Measurements from ENCODE around the gene TJAP1. TPM values are rescaled to one million over a fixed set of nuclear protein-coding genes. Genes with fewer than 3 reads are reported as not detected.
"Not testable (repeated sequence)": the region's sequence is repeated elsewhere in the genome, so short reads cannot be mapped to it uniquely, and the experiment has no call there.

The TJAP1 gene
- total and polyA plus RNA-seq, 12 donors = 17.6 to 77.5 (median 33.0) TPM

GRCh38 chr6:43523284-43523683, 45.9 kb downstream of the TJAP1 start:
- Histone ChIP-seq H3K27ac (no peak overlapping the region), H3K27me3 (no peaks in the 10 kb centered on the region), H3K4me1 (replicated peaks in 1 of 2) (peaks cover 1 to 7% of the 10 kb centered on the region in 2 donors), H3K36me3 (replicated peaks in 1 of 2) (peaks cover 0 to 89% of the 10 kb centered on the region in 2 donors), H3K9me3 (replicated peaks in 1 of 3) (no peaks in the 10 kb centered on the region), H3K4me3 (no peak overlapping the region)
- DNase-seq = no peak
- no peak for TF ChIP-seq POLR2A (IDR thresholded peaks at IDR 0.05)
- WGBS, 4 donors = 87 to 100% (median 93%) methylated on average over 1 to 3 of the region's 3 CpGs
- intact Hi-C loops (cut with DNase I) = loop anchor here in 1 of 2 donors (10.0 kb wide), 1 partner anchor 52 kb away; the partner anchor contains the start of genes POLH and XPO5

DNA sequence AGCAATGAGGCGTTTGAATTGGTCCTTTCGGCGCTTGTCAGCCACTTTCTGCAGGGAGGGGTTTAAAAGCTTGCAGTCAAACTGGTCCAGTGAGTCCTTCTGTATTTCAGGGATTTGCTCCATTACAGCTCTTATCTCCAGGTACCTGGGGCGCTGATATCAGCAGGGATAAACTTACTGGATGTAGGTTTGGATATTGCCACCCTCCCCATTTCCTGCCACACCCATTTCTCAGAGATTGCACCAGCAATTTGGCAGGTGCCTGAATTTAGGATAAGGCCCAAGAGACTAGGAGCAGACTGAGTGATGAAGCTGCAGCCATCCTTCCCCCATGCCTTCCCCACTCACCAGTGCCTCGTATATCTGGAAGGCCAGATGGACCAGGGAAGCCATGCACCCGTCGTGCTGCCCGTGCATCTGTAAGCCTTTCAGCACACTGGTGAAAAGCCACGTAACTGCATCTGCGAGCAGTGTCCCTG, 47.2 kb downstream of the TJAP1 start:
- 81 to 96% (median 90%) methylated on average over 4 to 10 of the region's 10 CpGs for WGBS, 4 donors
- H3K27me3 ChIP-seq = no peaks in the 10 kb centered on the region
- TF ChIP-seq CTCF (IDR thresholded peaks at IDR 0.05) (no peak), POLR2A (IDR thresholded peaks at IDR 0.05) (no peak)
- H3K9me3 ChIP-seq (replicated peaks in 1 of 3) = no peaks in the 10 kb centered on the region
- H3K4me1 ChIP-seq (replicated peaks in 1 of 2) = no peaks in the 10 kb centered on the region
- H3K36me3 ChIP-seq (replicated peaks in 1 of 2) = peaks cover 0 to 100% of the 10 kb centered on the region in 2 donors
- no peak for DNase-seq
- intact Hi-C loops (cut with DNase I) = loop anchor here in 1 of 2 donors (10.0 kb wide), 1 partner anchor 50 kb away; the partner anchor contains the start of genes POLH and XPO5
- no peak overlapping the region for H3K27ac ChIP-seq
- H3K4me3 ChIP-seq = no peak overlapping the region

DNA sequence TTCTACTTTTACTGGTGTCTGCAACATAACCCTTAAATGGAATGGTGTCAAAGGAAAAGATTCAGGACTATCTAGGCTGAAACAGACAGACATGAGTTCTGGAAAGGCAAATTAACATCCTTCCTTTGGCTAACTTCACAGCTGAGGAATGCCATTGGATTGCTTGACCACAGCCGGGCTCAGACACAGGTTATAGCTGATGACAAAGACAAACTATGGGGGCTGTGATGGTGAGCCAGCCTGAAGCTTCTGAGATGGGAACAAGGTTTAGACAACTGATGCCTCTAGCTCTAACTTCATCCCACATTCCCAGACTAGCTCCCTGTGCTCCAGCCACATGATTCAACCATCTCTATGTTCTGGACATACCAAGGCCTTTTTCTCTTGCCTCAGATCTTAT, 54.8 kb downstream of the TJAP1 start:
- 82 to 100% (median 99%) methylated on average over 1 of the region's 1 CpG for WGBS, 4 donors
- TF ChIP-seq POLR2A (IDR thresholded peaks at IDR 0.05) (no peak), CTCF (IDR thresholded peaks at IDR 0.05) (no peak)
- no peak overlapping the region for H3K27ac ChIP-seq
- H3K9me3 ChIP-seq (replicated peaks in 1 of 3) = no peaks in the 10 kb centered on the region
- H3K36me3 ChIP-seq (replicated peaks in 1 of 2) = peaks cover 0 to 54% of the 10 kb centered on the region in 2 donors
- no peak overlapping the region for H3K4me3 ChIP-seq
- DNase-seq = no peak
- intact Hi-C loops (cut with DNase I) = no loop called here
- H3K27me3 ChIP-seq = no peaks in the 10 kb centered on the region
- no peaks in the 10 kb centered on the region for H3K4me1 ChIP-seq (replicated peaks in 1 of 2)

DNA sequence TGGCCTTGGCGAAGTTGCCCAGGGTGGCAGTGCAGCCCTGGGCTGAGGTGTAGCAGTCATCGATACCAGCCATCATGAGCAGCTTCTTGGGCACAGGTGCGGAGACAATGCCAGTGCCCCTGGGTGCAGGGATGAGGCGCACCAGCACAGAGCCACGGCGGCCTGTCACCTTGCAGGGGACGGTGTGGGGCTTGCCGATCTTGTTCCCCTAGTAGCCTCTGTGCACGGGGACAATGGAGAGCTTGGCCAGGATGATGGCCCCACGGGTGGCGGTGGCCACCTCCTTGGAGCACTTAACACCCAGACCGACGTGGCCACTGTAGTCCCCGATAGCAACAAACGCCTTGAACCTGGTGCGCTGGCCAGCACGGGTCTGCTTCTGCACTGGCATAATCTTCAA, 61.6 kb downstream of the TJAP1 start:
- intact Hi-C loops (cut with DNase I) = not testable (repeated sequence)

GRCh38 chr6:43539409-43539808, 62.0 kb downstream of the TJAP1 start:
- peak in 3 of 7 donors; percentile 20 to 38 (median 28) for DNase-seq
- H3K4me3 ChIP-seq; H3K27ac ChIP-seq; H3K27me3 ChIP-seq; H3K9me3 ChIP-seq (replicated peaks in 1 of 3); H3K36me3 ChIP-seq (replicated peaks in 1 of 2); H3K4me1 ChIP-seq (replicated peaks in 1 of 2); intact Hi-C loops (cut with DNase I): not testable (repeated sequence)
- 39 to 61% (median 51%) methylated on average over 4 to 20 of the region's 20 CpGs for WGBS, 4 donors

More for the DNA sequence above, 61.6 kb downstream of the TJAP1 start:
- not testable (repeated sequence) for H3K4me3 ChIP-seq; DNase-seq; H3K27me3 ChIP-seq; H3K9me3 ChIP-seq (replicated peaks in 1 of 3); H3K36me3 ChIP-seq (replicated peaks in 1 of 2); H3K4me1 ChIP-seq (replicated peaks in 1 of 2); H3K27ac ChIP-seq
- WGBS, 4 donors = 59 to 88% (median 74%) methylated on average over 7 to 15 of the region's 17 CpGs

DNA sequence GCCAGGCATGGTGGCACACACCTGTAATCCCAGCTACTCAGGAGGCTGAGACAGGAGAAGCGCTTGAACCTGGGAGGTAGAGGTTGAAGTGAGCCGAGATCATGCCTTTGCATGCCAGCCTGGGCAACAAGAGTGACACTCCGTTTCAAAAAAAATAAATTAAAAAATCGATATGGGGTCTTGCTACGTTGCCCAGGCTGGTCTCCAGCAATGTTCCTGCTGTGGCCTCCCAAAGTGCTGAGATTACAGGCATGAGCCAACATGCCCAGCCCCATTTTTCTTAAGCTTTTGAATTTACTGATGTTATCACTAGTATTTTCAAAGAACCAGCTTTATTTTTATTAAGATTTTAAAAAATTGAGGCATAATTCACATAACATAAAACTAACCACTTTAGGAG, 63.1 kb downstream of the TJAP1 start:
- no peaks in the 10 kb centered on the region for H3K4me1 ChIP-seq (replicated peaks in 1 of 2)
- H3K27ac ChIP-seq = no peak overlapping the region
- no peak overlapping the region for H3K4me3 ChIP-seq
- TF ChIP-seq CTCF (IDR thresholded peaks at IDR 0.05) (no peak), POLR2A (IDR thresholded peaks at IDR 0.05) (no peak)
- no peak for DNase-seq
- peaks cover 0 to 19% of the 10 kb centered on the region in 2 donors for H3K36me3 ChIP-seq (replicated peaks in 1 of 2)
- 96 to 100% (median 98%) methylated on average over 5 of the region's 5 CpGs for WGBS, 4 donors
- H3K9me3 ChIP-seq (replicated peaks in 1 of 3) = no peaks in the 10 kb centered on the region
- no peaks in the 10 kb centered on the region for H3K27me3 ChIP-seq
- intact Hi-C loops (cut with DNase I) = no loop called here

All from adrenal gland (tissue), 12 donors.